K562 (cell line): ENCODE measurements around the gene RETNLB. TPM values are rescaled to one million over a fixed set of nuclear protein-coding genes. Genes with fewer than 3 reads are reported as not detected.

Experiments
- ATAC-seq: fragments of 200-7000 bp; cut with Tn5 transposase; 3 replicates; pipeline ENCODE4 v1.9.1; 2020; ENCODE audit warnings: moderate library complexity
- BruUV-seq: library from RNA; stranded (reverse); fragments of 400-500 nt; replicated peaks from 2 replicates; lab custom pipeline; 2021; lab: Mats Ljungman, UMichigan
- CTCF ChIA-PET: fragments of 300-600 bp; formaldehyde crosslinking; extraction: SDS; loops from one replicate; lab custom pipeline; 2021; ENCODE audit warnings: low intra/inter-chr PET ratio; lab: Yijun Ruan, JAX
- POLR2A ChIA-PET: fragments of 300-600, 350-650 bp; sonication (Branson Sonifier 250); formaldehyde crosslinking; extraction: SDS; loops from one replicate; lab custom pipeline; 2021; ENCODE audit warnings: antibody characterized with exemption, inconsistent platforms; lab: Yijun Ruan, JAX
- DNase-seq, 4 experiments: peaks; one replicate each; pipeline versions ENCODE4 v3.0.0 to v3.0.0-alpha.2; 2011 to 2018; ENCODE audit warnings: low spot score in 3 of 4, mixed read lengths in 3 of 4; ENCODE audit errors: extremely low read depth in 1 of 4
- FAIRE-seq: peaks from 2 replicates; lab custom pipeline; 2011; peaks lifted over from hg19 to GRCh38; lab: Jason Lieb, UNC
- H2AFZ ChIP-seq: 2 replicates; pipeline ENCODE4 v1.6.0; 2011; ENCODE audit warnings: low read depth, low read length, control low read depth, inconsistent platforms
- H3K27ac ChIP-seq: fragments of 200-600 bp; 3 replicates; pipeline ENCODE4 v1.8.0; 2011; ENCODE audit warnings: low read depth, mild to moderate bottlenecking, control low read depth, inconsistent platforms, low read length, moderate library complexity, mixed read lengths; ENCODE audit errors: extremely low read depth
- H3K27me3 ChIP-seq, 2 experiments: fragments of 300-600 bp in 1 of 2; 2 replicates in 1 of 2; 3 replicates in 1 of 2; pipeline versions ENCODE4 v1.6.0 to v1.8.0; 2011; ENCODE audit warnings: inconsistent platforms in 2 of 2, low read length in 2 of 2, mild to moderate bottlenecking in 1 of 2, mixed read lengths in 1 of 2, moderate library complexity in 1 of 2; ENCODE audit not compliant: control insufficient read depth in 2 of 2, insufficient read depth in 2 of 2
- H3K36me3 ChIP-seq: fragments of 300-600 bp; 3 replicates; pipeline ENCODE4 v1.8.0; 2011; ENCODE audit warnings: mild to moderate bottlenecking, low read length, inconsistent platforms; ENCODE audit not compliant: control insufficient read depth, insufficient read depth
- H3K4me1 ChIP-seq, 2 experiments: fragments of 200-600 bp in 1 of 2; replicated peaks in 1 of 2; 2 replicates in 1 of 2; 3 replicates in 1 of 2; pipeline versions ENCODE4 v1.5.1 to v1.8.0; 2011; ENCODE audit warnings: inconsistent platforms in 2 of 2, low read length in 2 of 2, mild to moderate bottlenecking in 1 of 2, mixed read lengths in 1 of 2, moderate library complexity in 1 of 2; ENCODE audit not compliant: control insufficient read depth in 2 of 2, insufficient read depth in 2 of 2
- H3K4me2 ChIP-seq: 2 replicates; pipeline ENCODE4 v1.6.1; 2011; ENCODE audit warnings: low read length, control low read depth, inconsistent platforms, mixed read lengths; ENCODE audit not compliant: insufficient read depth
- H3K4me3 ChIP-seq: fragments of 200-600 bp; sonication (generic), shearing (Covaris generic); 2 replicates; pipeline ENCODE4 v1.5.1; 2016; ENCODE audit warnings: control low read depth, inconsistent platforms
- H3K79me2 ChIP-seq: fragments of 200-600 bp; 3 replicates; pipeline ENCODE4 v1.8.0; 2011; ENCODE audit warnings: low read length, inconsistent platforms; ENCODE audit not compliant: control insufficient read depth, insufficient read depth
- H3K9ac ChIP-seq, 2 experiments: 2 replicates each; pipeline versions ENCODE4 v1.6.0 to v1.6.1; 2011; ENCODE audit warnings: low read depth in 2 of 2, low read length in 2 of 2, control low read depth in 1 of 2, inconsistent platforms in 1 of 2, mild to moderate bottlenecking in 1 of 2, mixed read lengths in 1 of 2; ENCODE audit not compliant: insufficient read depth in 1 of 2
- H3K9me1 ChIP-seq: one replicate; pipeline ENCODE4 v1.6.0; 2011; ENCODE audit warnings: inconsistent platforms, mild to moderate bottlenecking, low read length, moderate library complexity; ENCODE audit not compliant: control insufficient read depth, insufficient read depth
- H3K9me3 ChIP-seq: replicated peaks from 2 replicates; pipeline ENCODE4 v1.5.1; 2011; ENCODE audit warnings: low read depth, low read length, inconsistent platforms; ENCODE audit not compliant: control insufficient read depth, insufficient read depth
- H4K20me1 ChIP-seq: replicated peaks from 2 replicates; pipeline ENCODE4 v1.6.1; 2011; ENCODE audit warnings: low read length, inconsistent platforms, mixed read lengths; ENCODE audit not compliant: control insufficient read depth, insufficient read depth
- CBFA2T3 ChIP-seq: fragments of 450-650 bp; IDR thresholded peaks from 2 replicates; pipeline ENCODE4 v1.6.1; 2017
- ESRRB ChIP-seq: fragments of 250-450 bp; sonication (Bioruptor Pico); IDR thresholded peaks from 2 replicates; pipeline ENCODE4 v1.5.0; 2020; ENCODE audit warnings: mild to moderate bottlenecking, moderate library complexity, borderline replicate concordance
- KLF13 ChIP-seq: fragments of 450-650 bp; IDR thresholded peaks from 2 replicates; pipeline ENCODE4 v1.6.1; 2016; ENCODE audit warnings: missing genetic modification characterization, low read depth, mild to moderate bottlenecking, missing compliant biosample characterization, moderate library complexity, borderline replicate concordance
- RUNX1 ChIP-seq: sonication (generic); IDR thresholded peaks from 2 replicates; pipeline ENCODE4 v1.6.1; 2016; ENCODE audit warnings: antibody characterized with exemption, low read depth
- ZNF12 ChIP-seq: sonication (generic); formaldehyde crosslinking; IDR thresholded peaks from 2 replicates; pipeline ENCODE4 v1.4.0; 2020; ENCODE audit warnings: mild to moderate bottlenecking, missing genetic modification reagents
- ZNF3 ChIP-seq: fragments of 250-450 bp; sonication (Bioruptor Pico); IDR thresholded peaks from 2 replicates; pipeline ENCODE4 v1.5.0; 2021; ENCODE audit warnings: mild to moderate bottlenecking, moderate library complexity
- WGBS: fragments of 100-300 bp; shearing (Covaris generic); methylation state at CpG from one replicate; pipeline ENCODE4 v1.1.6; 2016; ENCODE audit warnings: low coverage, mixed read lengths; ENCODE audit not compliant: insufficient coverage; ENCODE audit errors: missing lambda C conversion rate; 5-methylcytosine and 5-hydroxymethylcytosine counted together
- in situ Hi-C: fragments of 300-500 bp; cut with MboI; formaldehyde crosslinking; loops from 4 replicates; pipeline ENCODE4 v1.15.0; 2018; ENCODE audit warnings: inconsistent platforms, mixed read lengths
- intact Hi-C: fragments of 100-400 bp; cut with micrococcal nuclease; formaldehyde crosslinking; loops from 2 replicates; pipeline ENCODE4 v1.14.2; 2022
- polyA plus RNA-seq, 8 experiments: library from polyadenylated mRNA; depleted of rRNA in 4 of 8; stranded (reverse) in 5 of 8; unstranded in 3 of 8; fragments of >200 nt; fragmentation: Nextera tagmentation in 2 of 8; fragmentation: Illumina TruSeq in 1 of 8; extraction: Ambion mirVana in 2 of 8; extraction: Trizol in 1 of 8; gene quantifications; 2 replicates each; pipeline versions ENCODE4 v1.2.1 to v1.2.3, GENCODE V29; 2011 to 2014; ENCODE audit warnings: inconsistent platforms in 1 of 8, missing spikeins in 1 of 8
- total RNA-seq, 7 experiments: library from RNA; depleted of rRNA in 6 of 7; stranded (reverse); fragments of >200 nt in 6 of 7; fragmentation: Illumina TruSeq in 2 of 7; extraction: Trizol in 2 of 7; gene quantifications; 2 replicates each; pipeline versions ENCODE4 v1.2.1 to v1.2.3, GENCODE V29; 2011 to 2021; ENCODE audit warnings: low replicate concordance in 1 of 7
- TF ChIP-seq, protein P1 (sequence below): sonication (generic); formaldehyde crosslinking; IDR thresholded peaks from 2 replicates; pipeline ENCODE4 v1.8.1; 2023; ENCODE audit warnings: mild to moderate bottlenecking, missing genetic modification reagents

Gene RETNLB
- total and polyA plus RNA-seq, 9 of the 15 experiments (the other 6 are each of a cell fraction or from before 2014, with no cell fraction given), result not detected

DNA sequence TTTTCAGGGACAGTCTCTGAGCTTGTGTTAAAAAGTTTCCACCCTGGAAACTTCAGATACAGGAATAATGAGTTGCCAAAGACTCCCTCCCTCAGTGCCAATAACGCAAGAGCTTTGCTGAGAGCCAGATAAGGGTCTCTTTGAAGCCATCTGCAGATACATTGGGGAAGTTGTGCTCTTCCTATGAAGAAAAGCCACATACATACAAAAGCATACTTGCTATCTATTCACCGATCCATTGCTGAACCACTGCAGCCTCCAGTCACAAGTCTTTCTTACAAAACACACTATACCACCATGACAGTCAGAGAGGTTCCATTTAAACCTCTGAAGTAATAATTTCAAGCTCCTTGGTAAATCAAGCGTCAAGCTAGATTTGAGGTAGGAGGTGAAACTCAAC lies 10.0 kb upstream of the RETNLB start:
- Histone ChIP-seq H3K4me3 (no peak overlapping the region), H4K20me1 (no peaks in the 10 kb centered on the region), H3K9ac (no peak overlapping the region)
- intact Hi-C loops, result no loop called here
- no peak for DNase-seq
- no peak for TF ChIP-seq ESRRB (CRISPR knock-in tag)
- no peak for TF ChIP-seq ZNF12 (CRISPR knock-in tag)
- no peak for TF ChIP-seq RUNX1
- TF ChIP-seq ZNF3 (CRISPR knock-in tag), result no peak
- TF ChIP-seq KLF13 (tag), result no peak
- no peak for TF ChIP-seq CBFA2T3
- TF ChIP-seq, protein P1, sequence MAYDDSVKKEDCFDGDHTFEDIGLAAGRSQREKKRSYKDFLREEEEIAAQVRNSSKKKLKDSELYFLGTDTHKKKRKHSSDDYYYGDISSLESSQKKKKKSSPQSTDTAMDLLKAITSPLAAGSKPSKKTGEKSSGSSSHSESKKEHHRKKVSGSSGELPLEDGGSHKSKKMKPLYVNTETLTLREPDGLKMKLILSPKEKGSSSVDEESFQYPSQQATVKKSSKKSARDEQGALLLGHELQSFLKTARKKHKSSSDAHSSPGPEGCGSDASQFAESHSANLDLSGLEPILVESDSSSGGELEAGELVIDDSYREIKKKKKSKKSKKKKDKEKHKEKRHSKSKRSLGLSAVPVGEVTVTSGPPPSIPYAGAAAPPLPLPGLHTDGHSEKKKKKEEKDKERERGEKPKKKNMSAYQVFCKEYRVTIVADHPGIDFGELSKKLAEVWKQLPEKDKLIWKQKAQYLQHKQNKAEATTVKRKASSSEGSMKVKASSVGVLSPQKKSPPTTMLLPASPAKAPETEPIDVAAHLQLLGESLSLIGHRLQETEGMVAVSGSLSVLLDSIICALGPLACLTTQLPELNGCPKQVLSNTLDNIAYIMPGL (CRISPR knock-in tag), result no peak
- TF ChIP-seq, all 486 proteins: peak for 0
- no peak overlapping the region for H3K4me2 ChIP-seq
- H3K9me3 ChIP-seq, result no peaks in the 10 kb centered on the region
- no peak overlapping the region for H2AFZ ChIP-seq
- no peak for FAIRE-seq
- ChIA-PET CTCF (no interaction called here), POLR2A (no interaction called here)
- WGBS, result 0% methylated on average over 3 of the region's 3 CpGs
- H3K27me3 ChIP-seq, result no peaks in the 10 kb centered on the region
- H3K79me2 ChIP-seq, result no peaks in the 10 kb centered on the region
- no peaks in the 10 kb centered on the region for H3K9me1 ChIP-seq
- in situ Hi-C loops, result no loop called here
- ATAC-seq, result no peak
- BruUV-seq, result no TSS peak
- H3K27ac ChIP-seq, result no peak overlapping the region
- no peaks in the 10 kb centered on the region for H3K4me1 ChIP-seq
- H3K36me3 ChIP-seq, result no peaks in the 10 kb centered on the region
